GM12891 (cell line): ENCODE measurements around the gene ATP5MG.

Experiments used
- POLR2A ChIP-seq: IDR thresholded peaks from 2 replicates; pipeline ENCODE4 v1.6.1; 2011; ENCODE audit warnings: low read depth, low read length, control low read depth
- TAF1 ChIP-seq: IDR thresholded peaks from 2 replicates; pipeline ENCODE4 v1.6.1; 2011; ENCODE audit warnings: low read depth, low read length, control low read depth

DNA sequence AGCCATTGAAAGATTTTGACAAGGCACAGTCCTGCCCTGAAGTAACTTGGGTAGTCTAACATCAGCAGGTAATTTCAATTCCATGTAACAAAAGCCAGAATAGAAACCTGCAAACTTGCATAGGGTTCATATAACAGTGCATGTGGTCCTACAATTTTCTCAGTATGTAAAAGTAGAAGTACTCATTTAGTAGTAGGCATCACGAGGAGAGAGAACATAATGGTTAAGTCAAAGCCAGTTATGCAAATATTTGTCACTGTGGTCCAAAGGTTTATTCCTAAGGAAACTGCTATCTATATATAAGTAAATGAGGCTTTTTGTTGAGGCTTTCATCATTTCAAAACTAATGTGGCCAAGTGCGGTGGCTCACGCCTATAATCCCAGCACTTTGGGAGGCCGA is 10.1 kb downstream of the ATP5MG start:
- TF ChIP-seq TAF1 (no peak), POLR2A (no peak)
